Hepatocyte (in vitro differentiated cells): ENCODE data around the gene CHN2.

Source experiments
- EZH2phosphoT487 ChIP-seq: fragments of 200-600 bp; sonication (generic); IDR thresholded peaks from one replicate; pipeline ENCODE4 v1.6.1; 2018; ENCODE audit warnings: antibody characterized with exemption, mild to moderate bottlenecking, low read depth, moderate library complexity; ENCODE audit not compliant: unreplicated experiment, severe bottlenecking
- TF ChIP-seq, protein P1 (sequence below): fragments of 200-600 bp; sonication (generic); IDR thresholded peaks from 2 replicates; pipeline ENCODE4 v1.5.1; 2016; ENCODE audit warnings: antibody characterized with exemption, mild to moderate bottlenecking; ENCODE audit not compliant: poor library complexity

DNA sequence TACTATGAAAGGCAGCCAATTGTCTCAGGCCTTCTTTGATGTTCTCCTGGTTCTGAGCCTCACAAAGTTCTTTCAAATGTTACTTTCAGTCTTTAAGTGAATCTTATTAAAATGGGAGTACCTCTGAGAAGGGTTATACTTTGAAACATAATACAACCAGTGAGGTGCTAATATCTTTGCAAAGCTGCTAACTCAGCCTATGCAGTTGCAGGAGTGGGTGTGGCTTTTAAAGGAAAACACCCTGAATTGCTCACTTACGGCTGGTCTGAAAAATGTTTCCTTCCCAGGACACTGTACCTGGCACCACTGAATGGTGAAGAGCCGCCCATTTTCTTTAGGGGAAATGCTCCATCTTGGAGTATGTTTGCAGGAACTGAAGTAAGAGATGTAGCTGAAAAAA lies 130.9 kb downstream of the CHN2 start:
- TF ChIP-seq, protein P1, sequence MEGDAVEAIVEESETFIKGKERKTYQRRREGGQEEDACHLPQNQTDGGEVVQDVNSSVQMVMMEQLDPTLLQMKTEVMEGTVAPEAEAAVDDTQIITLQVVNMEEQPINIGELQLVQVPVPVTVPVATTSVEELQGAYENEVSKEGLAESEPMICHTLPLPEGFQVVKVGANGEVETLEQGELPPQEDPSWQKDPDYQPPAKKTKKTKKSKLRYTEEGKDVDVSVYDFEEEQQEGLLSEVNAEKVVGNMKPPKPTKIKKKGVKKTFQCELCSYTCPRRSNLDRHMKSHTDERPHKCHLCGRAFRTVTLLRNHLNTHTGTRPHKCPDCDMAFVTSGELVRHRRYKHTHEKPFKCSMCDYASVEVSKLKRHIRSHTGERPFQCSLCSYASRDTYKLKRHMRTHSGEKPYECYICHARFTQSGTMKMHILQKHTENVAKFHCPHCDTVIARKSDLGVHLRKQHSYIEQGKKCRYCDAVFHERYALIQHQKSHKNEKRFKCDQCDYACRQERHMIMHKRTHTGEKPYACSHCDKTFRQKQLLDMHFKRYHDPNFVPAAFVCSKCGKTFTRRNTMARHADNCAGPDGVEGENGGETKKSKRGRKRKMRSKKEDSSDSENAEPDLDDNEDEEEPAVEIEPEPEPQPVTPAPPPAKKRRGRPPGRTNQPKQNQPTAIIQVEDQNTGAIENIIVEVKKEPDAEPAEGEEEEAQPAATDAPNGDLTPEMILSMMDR = no peak
- TF ChIP-seq EZH2phosphoT487 = no peak
